HG03060 (cell line): ENCODE data around the gene WDR20.
"Not testable (repeated sequence)": the region's sequence is repeated elsewhere in the genome, so short reads cannot be mapped to it uniquely, and the experiment has no call there.

Experiments
- ATAC-seq: cut with Tn5 transposase; IDR thresholded peaks from one replicate; pipeline ENCODE4 v1.9.1; 2021; ENCODE audit warnings: low read depth, moderate number of reproducible peaks; ENCODE audit not compliant: unreplicated experiment

WDR20 gene

DNA sequence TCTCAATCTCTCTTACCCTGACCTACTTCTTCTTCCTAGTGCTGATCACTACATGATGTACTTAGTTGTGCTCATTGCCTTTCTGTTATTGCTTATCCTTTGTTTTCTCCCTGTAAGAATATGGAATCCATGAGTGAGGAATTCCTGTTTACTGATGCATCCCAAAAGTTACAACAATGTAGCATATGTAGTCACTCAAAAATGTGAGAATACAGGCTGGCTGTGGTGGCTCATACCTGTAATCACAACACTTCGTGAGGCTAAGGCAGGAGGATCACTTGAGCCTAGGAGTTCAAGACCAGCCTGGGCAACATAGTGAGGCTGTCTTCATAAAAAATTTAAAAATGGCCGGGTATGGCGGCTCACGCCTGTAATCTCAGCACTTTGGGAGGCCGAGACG, 8.0 kb upstream of the WDR20 start:
- ATAC-seq: no peak

DNA sequence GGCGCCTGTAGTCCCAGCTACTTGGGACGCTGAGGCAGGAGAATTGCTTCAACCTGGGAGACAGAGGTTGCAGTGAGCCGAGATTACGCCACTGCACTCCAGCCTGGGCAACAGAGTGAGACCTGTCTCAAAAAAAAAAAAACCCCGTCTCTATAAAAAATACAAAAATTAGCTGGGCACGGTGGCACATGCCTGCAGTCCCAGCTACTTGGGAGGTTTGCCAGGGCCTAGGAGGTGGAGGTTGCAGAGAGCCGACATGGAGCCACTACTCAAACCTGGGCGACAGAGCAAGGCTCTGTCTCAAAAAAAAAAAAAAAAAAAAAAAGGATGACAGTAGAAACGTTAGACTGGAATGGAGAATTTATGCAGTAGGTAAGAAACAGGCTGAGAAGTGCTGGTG, 5.7 kb upstream of the WDR20 start:
- not testable (repeated sequence) for ATAC-seq

DNA sequence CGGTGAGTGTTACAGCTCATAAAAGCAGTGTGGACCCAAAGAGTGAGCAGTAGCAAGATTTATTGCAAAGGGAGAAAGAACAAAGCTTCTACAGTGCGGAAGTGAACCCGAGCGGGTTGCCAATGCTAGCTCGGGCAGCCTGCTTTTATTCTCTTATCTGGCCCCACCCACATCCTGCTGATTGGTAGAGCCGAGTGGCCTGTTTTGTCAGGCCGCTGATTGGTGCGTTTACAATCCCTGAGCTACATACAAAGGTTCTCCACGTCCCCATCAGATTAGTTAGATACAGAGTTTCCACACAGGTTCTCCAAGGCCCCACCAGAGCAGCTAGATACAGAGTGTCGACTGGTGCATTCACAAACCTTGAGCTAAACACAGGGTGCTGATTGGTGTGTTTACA, 5.0 kb upstream of the WDR20 start:
- not testable (repeated sequence) for ATAC-seq

DNA sequence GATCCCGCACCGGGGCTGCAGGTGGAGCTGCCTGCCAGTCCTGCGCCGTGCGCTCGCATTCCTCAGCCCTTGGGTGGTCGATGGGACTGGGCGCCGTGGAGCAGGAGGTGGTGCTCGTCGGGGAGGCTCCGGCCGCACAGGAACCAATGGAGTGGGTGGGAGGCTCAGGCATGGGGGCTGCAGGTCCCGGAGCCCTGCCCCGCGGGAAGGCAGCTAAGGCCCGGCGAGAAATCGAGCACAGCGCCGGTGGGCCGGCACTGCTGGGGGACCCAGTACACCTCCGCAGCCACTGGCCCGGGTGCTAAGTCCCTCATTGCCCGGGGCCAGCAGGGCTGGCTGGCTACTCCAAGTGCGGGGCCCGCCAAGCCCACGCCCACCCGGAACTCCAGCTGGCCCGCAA, 4.2 kb upstream of the WDR20 start:
- not testable (repeated sequence) for ATAC-seq

- ATAC-seq: no peak
These were observed 1.2 kb upstream of the WDR20 start for GRCh38 chr14:102138535-102138934.

- ATAC-seq: no peak
These were observed 774 bp upstream of the WDR20 start for GRCh38 chr14:102138961-102139285.

DNA sequence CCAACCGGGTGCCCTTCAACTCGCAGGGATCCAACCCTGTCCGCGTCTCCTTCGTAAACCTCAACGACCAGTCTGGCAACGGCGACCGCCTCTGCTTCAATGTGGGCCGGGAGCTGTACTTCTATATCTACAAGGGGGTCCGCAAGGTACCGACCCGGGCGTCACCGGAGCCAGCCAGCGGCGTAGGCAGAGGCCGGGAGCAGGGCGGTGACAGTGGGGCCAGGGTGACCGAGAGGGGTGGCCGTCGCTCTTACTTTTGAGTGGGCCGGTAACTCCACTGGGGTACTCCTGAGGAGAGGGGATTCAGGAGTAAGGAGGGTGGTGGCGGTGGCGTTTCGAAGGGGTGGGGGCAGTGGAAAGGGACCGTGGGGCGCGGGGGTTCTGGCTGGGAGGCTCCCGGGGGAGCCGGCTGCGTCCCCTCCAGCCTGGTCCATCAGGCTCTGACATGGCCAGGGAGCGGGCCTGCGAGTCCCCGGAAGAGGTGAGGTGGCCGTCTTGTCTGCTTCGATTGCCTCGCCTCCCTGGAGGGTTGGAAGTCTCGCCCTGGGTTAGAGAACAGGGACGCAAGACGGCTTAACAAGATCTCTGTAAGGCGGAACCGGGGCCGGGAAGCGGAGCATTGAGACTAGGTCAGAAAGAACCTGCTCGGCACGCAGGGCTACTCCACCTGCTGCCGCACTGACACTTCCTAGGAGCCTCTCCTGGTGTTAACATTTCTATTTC, 491 bp downstream of the WDR20 start:
- no peak for ATAC-seq

GRCh38 chr14:102140750-102141145, 1.1 kb downstream of the WDR20 start:
- no peak for ATAC-seq

DNA sequence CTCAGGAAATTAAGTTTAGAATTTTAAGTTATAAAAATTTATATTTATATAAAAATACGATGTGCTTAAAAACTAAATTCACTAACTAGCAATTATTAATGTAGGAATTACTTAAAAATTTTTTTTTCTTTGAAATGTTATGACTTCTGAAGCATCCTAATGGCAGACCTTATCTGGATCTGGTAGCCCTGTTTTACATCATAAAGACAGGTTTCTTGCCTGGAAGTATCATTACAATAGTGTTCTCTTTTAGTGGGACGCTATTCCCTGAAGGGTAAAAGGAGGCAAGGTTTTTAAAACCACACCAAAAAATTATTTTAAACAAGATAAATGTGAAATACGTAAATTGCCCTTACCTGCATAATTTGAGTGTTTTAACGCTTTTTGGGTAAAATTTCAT, 2.1 kb downstream of the WDR20 start:
- no peak for ATAC-seq

DNA sequence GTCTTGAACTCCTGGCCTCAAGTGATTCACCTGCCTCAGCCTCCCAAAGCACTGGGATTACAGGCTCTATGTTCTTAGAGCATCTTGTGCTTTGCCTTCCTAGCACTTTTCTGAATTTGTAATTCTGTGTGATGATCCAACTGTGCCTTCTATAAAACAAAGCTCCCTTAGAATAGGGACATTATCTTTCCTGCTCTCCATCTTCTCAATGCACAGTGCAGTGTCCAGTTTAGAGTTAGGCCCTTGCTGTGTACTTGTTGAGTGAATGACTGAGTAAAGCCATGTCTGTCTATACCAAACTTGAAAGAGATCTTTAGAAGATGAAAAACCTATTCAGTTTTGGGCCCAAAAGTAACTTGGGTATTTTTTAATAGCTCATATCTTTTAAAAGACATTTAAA, 5.2 kb downstream of the WDR20 start:
- ATAC-seq: no peak

GRCh38 chr14:102145395-102145794, 5.7 kb downstream of the WDR20 start:
- ATAC-seq: no peak

DNA sequence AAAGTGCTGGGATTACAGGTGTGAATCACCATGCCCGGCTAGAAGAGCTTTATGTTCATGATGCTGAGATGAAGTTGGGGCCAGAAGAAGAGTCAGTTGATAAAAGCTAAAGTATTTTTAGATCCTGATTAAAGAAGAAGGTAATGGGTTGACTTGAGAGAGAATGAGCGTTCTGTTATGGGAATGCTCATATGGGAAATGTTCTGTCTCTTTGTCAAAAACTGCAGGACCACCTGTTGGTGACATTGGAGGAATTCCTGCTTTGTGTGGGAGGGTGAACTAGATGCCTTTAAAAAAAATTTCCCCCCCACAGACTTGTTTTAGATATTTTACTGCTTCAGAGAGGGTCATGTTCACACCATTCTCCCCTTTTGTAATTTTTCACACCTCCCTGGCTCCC, 6.7 kb downstream of the WDR20 start:
- no peak for ATAC-seq

GRCh38 chr14:102150083-102150482, 10.4 kb downstream of the WDR20 start:
- no peak for ATAC-seq

- ATAC-seq: no peak
These were observed 11.0 kb downstream of the WDR20 start for GRCh38 chr14:102150744-102151143.

GRCh38 chr14:102151411-102151810, 11.7 kb downstream of the WDR20 start:
- not testable (repeated sequence) for ATAC-seq

DNA sequence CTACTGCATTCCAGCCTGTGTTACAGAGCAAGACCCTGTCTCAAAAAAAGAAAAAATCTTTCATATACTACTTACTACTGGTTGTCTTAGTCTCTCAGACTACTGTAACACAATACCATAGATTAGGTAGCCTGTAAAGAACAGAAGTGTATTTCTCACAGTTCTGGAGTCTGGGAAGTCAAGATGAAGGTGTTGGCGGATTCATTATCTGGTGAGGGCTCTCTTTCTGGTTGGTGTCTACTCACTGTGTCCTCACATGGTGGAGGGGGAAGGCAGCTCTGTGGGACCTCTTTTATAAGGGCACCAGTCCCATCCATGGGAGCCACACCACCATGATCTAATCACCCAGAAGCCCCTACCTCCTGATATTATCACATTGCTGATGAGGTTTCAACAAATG, 14.4 kb downstream of the WDR20 start:
- ATAC-seq: no peak

DNA sequence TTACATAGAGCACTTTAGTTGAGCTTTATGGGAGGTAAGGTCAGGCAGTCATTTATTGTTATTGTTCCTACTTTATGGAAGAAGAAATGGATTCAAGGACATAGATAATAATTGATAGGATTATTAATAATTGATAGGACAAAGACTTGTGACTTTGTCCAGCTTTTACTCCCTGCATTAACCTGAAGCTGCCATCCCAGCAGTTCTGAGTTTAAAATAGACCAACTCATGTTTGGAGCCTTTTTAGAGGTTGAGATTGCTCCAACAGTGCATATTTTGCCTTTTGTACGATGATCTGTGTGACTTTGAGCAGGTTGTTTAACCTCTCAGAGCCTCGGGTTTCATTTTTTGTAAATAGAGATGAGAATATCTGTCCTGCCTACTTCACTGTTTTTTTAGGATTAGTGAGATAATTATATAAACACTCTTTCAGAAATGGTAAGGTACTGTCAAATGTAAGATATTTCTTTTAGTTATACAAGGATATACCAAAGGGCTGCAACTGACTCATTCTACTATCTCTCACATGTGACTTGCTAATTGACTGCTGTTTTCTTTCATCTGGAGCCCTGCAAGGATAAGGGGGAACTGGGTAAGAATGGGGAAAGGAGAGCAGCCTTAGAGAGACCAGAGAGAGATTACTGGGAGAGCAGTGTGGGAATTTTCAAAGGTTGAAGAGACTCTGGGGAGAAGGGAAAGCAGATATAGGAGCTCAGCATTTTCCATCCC, 15.3 kb downstream of the WDR20 start:
- ATAC-seq: no peak

DNA sequence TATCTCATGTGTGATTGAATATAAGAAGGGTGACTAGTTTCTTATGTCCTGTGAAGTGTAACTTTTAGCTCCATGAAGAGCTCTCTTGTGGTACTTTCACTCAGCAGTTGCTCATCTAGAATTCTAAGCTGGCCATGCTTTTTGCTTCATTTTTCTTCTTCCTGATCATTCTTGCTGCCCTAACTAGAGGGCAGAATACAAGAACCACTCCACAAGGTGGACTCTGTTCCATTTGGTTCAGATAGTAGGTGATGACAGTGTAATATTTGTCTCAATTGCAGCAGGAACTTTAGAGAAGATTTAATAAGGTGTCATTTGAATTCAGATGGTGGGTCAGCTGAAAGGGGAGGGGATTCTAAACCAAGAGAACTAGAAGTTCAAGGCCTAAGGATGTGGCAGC, 17.6 kb downstream of the WDR20 start:
- no peak for ATAC-seq

DNA sequence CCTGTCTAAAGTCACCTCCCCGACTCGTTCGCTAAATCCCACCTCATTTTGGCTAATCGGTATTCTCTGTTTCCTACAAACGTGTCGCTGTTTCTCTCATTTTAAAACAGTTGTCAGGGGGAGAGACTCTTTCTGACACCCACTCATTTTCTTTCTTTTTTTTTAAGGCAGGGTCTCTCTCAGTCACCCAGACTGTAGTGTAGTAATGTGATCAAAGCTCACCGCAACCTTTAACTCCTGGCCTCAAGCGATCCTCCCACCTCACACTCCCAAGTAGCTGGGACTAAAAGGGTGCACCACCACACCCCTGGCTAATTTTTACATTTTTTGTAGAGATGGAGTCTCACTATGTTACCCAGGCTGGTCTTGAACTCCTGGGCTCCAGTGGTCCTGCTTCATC, 19.1 kb downstream of the WDR20 start:
- ATAC-seq: no peak

DNA sequence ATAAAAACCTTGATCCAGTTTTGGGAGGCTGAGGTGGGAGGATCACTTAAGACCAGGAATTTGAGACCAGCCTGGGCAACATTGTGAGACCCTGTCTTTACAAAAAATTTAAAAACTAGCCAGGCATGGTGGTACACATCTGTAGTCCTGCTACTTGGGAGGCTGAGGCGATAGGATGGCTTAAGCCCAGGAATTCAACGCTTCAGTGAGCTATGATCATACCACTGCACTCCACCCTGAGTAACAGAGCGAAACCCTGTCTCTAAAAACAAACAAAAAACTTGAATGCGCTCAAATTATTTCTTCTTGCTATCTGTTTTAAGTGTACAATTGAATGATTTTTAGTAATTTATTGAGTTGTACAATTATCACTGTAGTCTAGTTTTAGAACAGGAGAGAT, 20.1 kb downstream of the WDR20 start:
- ATAC-seq: no peak

DNA sequence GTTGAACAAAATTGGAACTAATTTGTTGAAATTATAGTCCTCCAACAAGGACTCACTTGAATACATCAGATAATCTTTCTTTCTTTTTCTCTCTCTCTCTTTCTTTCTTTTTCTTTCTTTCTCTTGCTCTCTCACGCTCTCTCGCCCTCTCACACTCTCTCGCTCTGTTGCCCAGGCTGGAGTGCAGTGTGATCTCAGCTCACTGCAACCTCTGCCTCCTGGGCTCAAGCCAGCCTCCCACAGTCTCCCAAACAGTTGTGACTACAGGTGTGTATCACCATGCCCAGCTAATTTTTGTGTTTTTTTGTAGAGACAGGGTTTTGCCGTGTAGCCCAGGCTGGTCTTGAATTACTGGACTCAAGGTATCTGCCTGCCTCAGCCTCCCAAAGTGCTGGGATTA, 22.8 kb downstream of the WDR20 start:
- ATAC-seq: no peak

GRCh38 chr14:102164241-102164641, 24.5 kb downstream of the WDR20 start:
- no peak for ATAC-seq
